ENCODE measurements around the gene B4GALNT1. TPM values are rescaled to one million over a fixed set of nuclear protein-coding genes. Genes with fewer than 3 reads are reported as not detected.
"Not testable (repeated sequence)": the region's sequence is repeated elsewhere in the genome, so short reads cannot be mapped to it uniquely, and the experiment has no call there.

B4GALNT1 gene
- total and polyA plus RNA-seq, 10 donors, result 0.39 to 2.2 (median 0.88) TPM

DNA sequence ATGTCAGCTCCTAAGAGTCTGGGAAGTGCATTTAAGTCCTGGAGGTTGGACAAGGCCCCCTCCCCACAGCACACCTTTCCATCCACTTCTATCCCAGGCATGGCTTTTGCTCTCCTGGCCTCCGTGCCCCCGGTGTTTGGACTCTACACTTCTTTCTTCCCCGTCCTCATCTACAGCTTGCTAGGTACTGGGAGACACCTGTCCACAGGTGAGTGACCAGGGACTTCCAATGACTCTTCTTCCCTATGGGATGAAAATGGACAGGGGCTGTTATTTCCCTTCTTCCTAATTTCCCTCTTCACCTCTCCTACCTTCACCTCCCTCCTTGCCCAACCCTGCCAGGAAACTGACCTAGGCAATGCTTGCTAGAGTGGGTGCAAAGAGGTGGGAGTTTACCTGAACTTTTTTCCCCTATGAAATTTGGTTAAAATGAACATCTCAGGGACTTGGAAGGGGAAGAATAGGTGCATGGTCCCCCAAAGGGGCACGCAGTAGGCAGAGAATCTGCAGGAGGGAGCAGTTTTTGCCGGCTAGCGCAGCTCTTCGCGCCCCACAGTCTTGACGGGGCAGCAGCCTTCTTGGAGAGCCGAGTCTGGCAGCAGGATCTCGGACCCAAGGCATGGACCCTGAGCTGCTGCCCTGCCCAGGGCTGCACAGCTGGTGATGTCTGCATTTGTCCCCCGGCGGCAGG, 12.6 kb downstream of the B4GALNT1 start:
- no peaks in the 10 kb centered on the region for H3K9me3 ChIP-seq
- TF ChIP-seq, protein P1, sequence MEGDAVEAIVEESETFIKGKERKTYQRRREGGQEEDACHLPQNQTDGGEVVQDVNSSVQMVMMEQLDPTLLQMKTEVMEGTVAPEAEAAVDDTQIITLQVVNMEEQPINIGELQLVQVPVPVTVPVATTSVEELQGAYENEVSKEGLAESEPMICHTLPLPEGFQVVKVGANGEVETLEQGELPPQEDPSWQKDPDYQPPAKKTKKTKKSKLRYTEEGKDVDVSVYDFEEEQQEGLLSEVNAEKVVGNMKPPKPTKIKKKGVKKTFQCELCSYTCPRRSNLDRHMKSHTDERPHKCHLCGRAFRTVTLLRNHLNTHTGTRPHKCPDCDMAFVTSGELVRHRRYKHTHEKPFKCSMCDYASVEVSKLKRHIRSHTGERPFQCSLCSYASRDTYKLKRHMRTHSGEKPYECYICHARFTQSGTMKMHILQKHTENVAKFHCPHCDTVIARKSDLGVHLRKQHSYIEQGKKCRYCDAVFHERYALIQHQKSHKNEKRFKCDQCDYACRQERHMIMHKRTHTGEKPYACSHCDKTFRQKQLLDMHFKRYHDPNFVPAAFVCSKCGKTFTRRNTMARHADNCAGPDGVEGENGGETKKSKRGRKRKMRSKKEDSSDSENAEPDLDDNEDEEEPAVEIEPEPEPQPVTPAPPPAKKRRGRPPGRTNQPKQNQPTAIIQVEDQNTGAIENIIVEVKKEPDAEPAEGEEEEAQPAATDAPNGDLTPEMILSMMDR (IDR thresholded peaks at IDR 0.05 in 8 of 11, conservative IDR thresholded peaks at IDR 0.05 in 3 of 11), result no peak
- TF ChIP-seq POLR2A (IDR thresholded peaks at IDR 0.05), result no peak
- H3K27me3 ChIP-seq (replicated peaks in 1 of 7), result peaks cover 7 to 100% (median 63%) of the 10 kb centered on the region in 7 donors
- DNase-seq, result no peak
- peaks cover 0 to 10% (median 0%) of the 10 kb centered on the region in 6 donors for H3K36me3 ChIP-seq
- no peak overlapping the region for H3K27ac ChIP-seq
- WGBS, 5 donors, result 11 to 25% (median 21%) methylated on average over 8 to 13 of the region's 13 CpGs
- intact Hi-C loops (cut with DNase I; ENCODE audit: low total_unique reads), result loop anchor here (5.0 kb wide), 1 partner anchor 38 kb away; no protein-coding TSS in a partner anchor
- peak overlapping the region in 3 of 8 donors; percentile 35 to 67 (median 40) for H3K4me3 ChIP-seq
- H3K4me1 ChIP-seq, result peaks cover 18 to 35% (median 28%) of the 10 kb centered on the region in 6 donors

DNA sequence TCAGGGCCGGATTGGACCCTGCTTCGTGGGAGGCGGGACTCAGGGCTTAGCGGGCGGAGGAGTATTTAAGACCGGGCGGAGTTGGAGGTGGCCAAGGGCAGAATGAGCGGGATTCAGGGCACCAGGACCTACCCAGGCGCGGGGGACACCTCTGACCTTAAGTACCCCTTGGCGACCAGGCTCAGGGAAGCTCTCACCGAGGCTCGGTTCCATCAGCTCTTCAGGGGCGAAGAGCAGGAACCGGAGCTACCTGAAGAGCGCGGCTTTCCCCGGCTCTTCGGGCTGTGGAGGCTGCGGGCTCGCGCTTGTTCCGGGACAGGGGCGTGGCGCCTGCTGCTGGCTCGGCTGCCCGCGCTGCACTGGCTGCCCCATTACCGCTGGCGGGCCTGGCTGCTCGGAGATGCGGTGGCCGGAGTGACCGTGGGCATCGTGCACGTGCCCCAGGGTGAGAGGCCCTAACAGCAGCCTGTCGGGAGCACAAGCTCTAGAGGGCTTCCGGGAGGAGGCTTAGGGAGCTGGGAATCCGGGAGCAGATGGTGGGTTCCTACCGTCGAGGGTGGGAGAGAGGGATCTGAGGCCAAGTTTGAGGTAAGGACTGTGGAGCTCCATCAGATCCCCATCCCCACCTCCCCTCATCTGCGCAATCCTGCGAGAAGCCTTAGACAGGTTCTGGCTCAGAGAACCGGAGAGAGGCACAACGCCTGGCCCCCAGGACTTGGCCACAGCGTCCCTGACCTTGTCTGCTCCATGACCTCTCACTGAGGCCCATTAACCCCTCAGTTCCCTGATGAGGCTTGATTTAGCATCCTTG, 13.4 kb downstream of the B4GALNT1 start:
- H3K27me3 ChIP-seq (replicated peaks in 1 of 7), result peaks cover 7 to 100% (median 57%) of the 10 kb centered on the region in 7 donors
- intact Hi-C loops (cut with DNase I; ENCODE audit: low total_unique reads), result loop anchor here (5.0 kb wide), 1 partner anchor 37 kb away; no protein-coding TSS in a partner anchor
- H3K27ac ChIP-seq, result no peak overlapping the region
- H3K36me3 ChIP-seq, result peaks cover 0 to 16% (median 0%) of the 10 kb centered on the region in 6 donors
- 11 to 36% (median 18%) methylated on average over 20 to 46 of the region's 46 CpGs for WGBS, 5 donors
- H3K4me1 ChIP-seq, result peaks cover 20 to 42% (median 32%) of the 10 kb centered on the region in 6 donors
- H3K4me3 ChIP-seq, result peak overlapping the region in 2 of 8 donors; percentile 7 to 36
- H3K9me3 ChIP-seq, result no peaks in the 10 kb centered on the region
- DNase-seq, result no peak
- TF ChIP-seq POLR2AphosphoS5 (IDR thresholded peaks at IDR 0.05) (no peak), POLR2A (IDR thresholded peaks at IDR 0.05) (no peak)
- TF ChIP-seq, protein P1 (IDR thresholded peaks at IDR 0.05 in 8 of 11, conservative IDR thresholded peaks at IDR 0.05 in 3 of 11), result no peak

DNA sequence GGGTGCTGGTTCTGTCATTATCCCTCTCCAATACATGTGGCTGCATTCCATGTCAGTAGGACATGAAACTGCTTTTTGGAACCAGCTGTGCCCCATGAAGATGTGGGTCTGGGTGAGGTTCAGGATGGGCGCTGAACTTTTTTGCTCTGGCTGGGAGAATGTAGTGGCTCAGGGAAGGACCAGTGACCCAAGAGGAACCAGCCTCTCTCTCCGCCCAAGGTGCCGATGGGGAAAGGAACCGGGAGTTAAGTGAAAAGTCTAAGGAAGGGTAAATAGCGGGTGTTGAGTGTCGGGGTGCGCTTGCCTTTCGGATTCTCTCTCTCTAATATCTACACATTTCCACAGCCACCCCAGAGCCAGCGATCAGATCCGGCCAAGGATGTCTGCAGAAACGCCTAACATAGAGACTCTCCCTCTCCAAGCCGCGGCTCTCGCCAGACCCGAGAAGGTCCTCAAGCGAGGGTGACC, 14.0 kb downstream of the B4GALNT1 start:
- intact Hi-C loops (cut with DNase I; ENCODE audit: low total_unique reads), result no loop called here
- Histone ChIP-seq H3K27me3 (replicated peaks in 1 of 7) (peaks cover 7 to 100% (median 51%) of the 10 kb centered on the region in 7 donors), H3K4me3 (peak overlapping the region in 1 of 8 donors; percentile 36)

DNA sequence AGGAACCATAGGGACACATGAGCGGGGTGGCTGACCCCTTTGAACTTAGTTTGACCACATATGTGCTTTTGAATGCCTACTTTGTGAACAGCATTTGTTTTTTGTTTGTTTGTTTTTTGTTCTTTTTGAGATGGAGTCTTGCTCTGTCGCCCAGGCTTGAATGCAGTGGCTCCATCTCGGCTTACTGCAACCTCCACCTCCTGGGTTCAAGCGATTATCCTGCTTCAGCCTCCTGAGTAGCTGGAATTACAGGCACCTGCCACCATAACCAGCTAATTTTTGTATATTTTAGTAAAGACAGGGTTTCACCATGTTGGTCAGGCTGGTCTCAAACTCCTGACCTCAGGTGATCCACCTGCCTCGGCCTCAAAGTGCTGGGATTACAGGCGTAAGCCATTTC, 14.6 kb downstream of the B4GALNT1 start:
- peaks cover 20 to 54% (median 44%) of the 10 kb centered on the region in 6 donors for H3K4me1 ChIP-seq
- peaks cover 0 to 16% (median 0%) of the 10 kb centered on the region in 6 donors for H3K36me3 ChIP-seq
- H3K4me3 ChIP-seq; DNase-seq; intact Hi-C loops (cut with DNase I; ENCODE audit: low total_unique reads); H3K27ac ChIP-seq; H3K9me3 ChIP-seq: not testable (repeated sequence)
- WGBS, 5 donors, result 84 to 94% (median 90%) methylated on average over 6 of the region's 6 CpGs
- peaks cover 7 to 100% (median 47%) of the 10 kb centered on the region in 7 donors for H3K27me3 ChIP-seq (replicated peaks in 1 of 7)

More for the DNA sequence above, 14.0 kb downstream of the B4GALNT1 start:
- TF ChIP-seq, protein P1 (IDR thresholded peaks at IDR 0.05 in 8 of 11, conservative IDR thresholded peaks at IDR 0.05 in 3 of 11), result no peak
- TF ChIP-seq POLR2A (IDR thresholded peaks at IDR 0.05) (no peak), POLR2AphosphoS5 (IDR thresholded peaks at IDR 0.05) (no peak)
- WGBS, 5 donors, result 45 to 50% (median 47%) methylated on average over 16 of the region's 16 CpGs
- DNase-seq, result no peak
- Histone ChIP-seq H3K9me3 (no peaks in the 10 kb centered on the region), H3K36me3 (peaks cover 0 to 16% (median 0%) of the 10 kb centered on the region in 6 donors), H3K4me1 (peaks cover 20 to 48% (median 39%) of the 10 kb centered on the region in 6 donors), H3K27ac (no peak overlapping the region)
